Colonic mucosa (tissue), 4 donors: ENCODE data around the gene PKNOX2. TPM values are rescaled to one million over a fixed set of nuclear protein-coding genes. Genes with fewer than 3 reads are reported as not detected.

Experiments used
- DNase-seq: peaks from one replicate; pipeline ENCODE4 v3.0.0-alpha.2; 2020
- H3K27ac ChIP-seq: fragments of 200-600 bp; one replicate; pipeline ENCODE4 v1.8.0; 2021
- H3K27me3 ChIP-seq: fragments of 200-600 bp; one replicate; pipeline ENCODE4 v1.8.0; 2021
- H3K36me3 ChIP-seq: fragments of 200-600 bp; one replicate; pipeline ENCODE4 v1.8.0; 2021
- H3K4me1 ChIP-seq: fragments of 200-600 bp; one replicate; pipeline ENCODE4 v1.8.0; 2021; ENCODE audit warnings: mild to moderate bottlenecking
- H3K4me3 ChIP-seq: fragments of 200-600 bp; one replicate; pipeline ENCODE4 v1.8.0; 2021
- H3K9ac ChIP-seq, 2 donors: one replicate each; pipeline ENCODE4 v1.7.0; 2013; ENCODE audit warnings: control low read depth in 2 of 2, low read depth in 2 of 2, low read length in 2 of 2
- H3K9me3 ChIP-seq: fragments of 200-600 bp; one replicate; pipeline ENCODE4 v1.8.0; 2021
- CTCF ChIP-seq: fragments of 200-600 bp; IDR thresholded peaks from one replicate; pipeline ENCODE4 v1.8.0; 2022; ENCODE audit warnings: antibody characterized with exemption, mild to moderate bottlenecking
- intact Hi-C: fragments of 100-400 bp; cut with DNase I; formaldehyde crosslinking; loops from one replicate; pipeline ENCODE4 v1.14.1; 2022
- total RNA-seq, 2 donors: library from RNA; stranded (reverse); fragmentation: NEBNext Ultra II Directional in 1 of 2; extraction: Animal tissue kit (Norgen Biotek cat#: 25700) in 1 of 2; gene quantifications; one replicate each; pipeline ENCODE4 v1.2.1, GENCODE V29; 2021
- donor health status: healthy.
- donor health status: DM: no; HTN: no; CAD: no.
- donor health status: DM: no; HTN: no; CAD: no.

The PKNOX2 gene
- total RNA-seq, 2 donors from 2014 or later, result 0.52 to 1.3 TPM

GRCh38 chr11:125412509-125412908, 248.0 kb downstream of the PKNOX2 start:
- intact Hi-C loops, result loop anchor here (10.0 kb wide), 1 partner anchor 328 kb away; no protein-coding TSS in a partner anchor
- Histone ChIP-seq H3K9me3 (no peaks in the 10 kb centered on the region), H3K27me3 (no peaks in the 10 kb centered on the region), H3K4me3 (no peak overlapping the region), H3K4me1 (no peaks in the 10 kb centered on the region), H3K9ac (no peak overlapping the region), H3K36me3 (no peaks in the 10 kb centered on the region), H3K27ac (no peak overlapping the region)
- no peak for DNase-seq
- TF ChIP-seq CTCF, result no peak

- no peak for DNase-seq
- intact Hi-C loops, result loop anchor here (10.0 kb wide), 1 partner anchor 328 kb away; no protein-coding TSS in a partner anchor
- H3K9ac ChIP-seq, result no peak overlapping the region
- no peaks in the 10 kb centered on the region for H3K27me3 ChIP-seq
- H3K27ac ChIP-seq, result no peak overlapping the region
- no peak overlapping the region for H3K4me3 ChIP-seq
- TF ChIP-seq CTCF, result no peak
- H3K36me3 ChIP-seq, result no peaks in the 10 kb centered on the region
- no peaks in the 10 kb centered on the region for H3K4me1 ChIP-seq
- no peaks in the 10 kb centered on the region for H3K9me3 ChIP-seq
Observed at GRCh38 chr11:125413226-125413625, 248.7 kb downstream of the PKNOX2 start.

- TF ChIP-seq CTCF, result no peak
- no peak for DNase-seq
Observed at GRCh38 chr11:125414121-125414520, 249.6 kb downstream of the PKNOX2 start.

GRCh38 chr11:125416981-125417935, 252.7 kb downstream of the PKNOX2 start:
- intact Hi-C loops, result loop anchor here (10.0 kb wide), 1 partner anchor 332 kb away; no protein-coding TSS in a partner anchor
- H3K9ac ChIP-seq, result no peak overlapping the region
- no peak overlapping the region for H3K27ac ChIP-seq
- no peak overlapping the region for H3K4me3 ChIP-seq
- H3K4me1 ChIP-seq, result no peaks in the 10 kb centered on the region
- H3K27me3 ChIP-seq, result no peaks in the 10 kb centered on the region
- H3K9me3 ChIP-seq, result no peaks in the 10 kb centered on the region
- H3K36me3 ChIP-seq, result no peaks in the 10 kb centered on the region
- TF ChIP-seq CTCF, result no peak
- DNase-seq, result no peak

More at GRCh38 chr11:125414121-125414520, 249.6 kb downstream of the PKNOX2 start:
- H3K36me3 ChIP-seq, result no peaks in the 10 kb centered on the region
- no peak overlapping the region for H3K9ac ChIP-seq
- no peaks in the 10 kb centered on the region for H3K4me1 ChIP-seq
- H3K27ac ChIP-seq, result no peak overlapping the region
- no peaks in the 10 kb centered on the region for H3K9me3 ChIP-seq
- no peak overlapping the region for H3K4me3 ChIP-seq
- intact Hi-C loops, result loop anchor here (10.0 kb wide), 1 partner anchor 329 kb away; no protein-coding TSS in a partner anchor
- H3K27me3 ChIP-seq, result no peaks in the 10 kb centered on the region

GRCh38 chr11:125418396-125418795, 253.8 kb downstream of the PKNOX2 start:
- no peaks in the 10 kb centered on the region for H3K4me1 ChIP-seq
- TF ChIP-seq CTCF, result no peak
- H3K27me3 ChIP-seq, result no peaks in the 10 kb centered on the region
- DNase-seq, result no peak
- H3K9ac ChIP-seq, result no peak overlapping the region
- H3K36me3 ChIP-seq, result no peaks in the 10 kb centered on the region
- intact Hi-C loops, result loop anchor here (10.0 kb wide), 1 partner anchor 334 kb away; no protein-coding TSS in a partner anchor
- H3K4me3 ChIP-seq, result no peak overlapping the region
- H3K27ac ChIP-seq, result no peak overlapping the region
- H3K9me3 ChIP-seq, result no peaks in the 10 kb centered on the region
